Neural crest cell (in vitro differentiated cells): ENCODE data around the gene RPL28. TPM values are rescaled to one million over a fixed set of nuclear protein-coding genes. Genes with fewer than 3 reads are reported as not detected.

Source experiments
- DNase-seq: peaks from one replicate; pipeline ENCODE4 v3.0.0; 2021; ENCODE audit warnings: low read depth, mixed read lengths, low spot score
- H3K27ac Mint-ChIP-seq: one replicate; pipeline ENCODE4 v1.8.0; 2021; ENCODE audit warnings: mild to moderate bottlenecking, mixed read lengths; ENCODE audit not compliant: unreplicated experiment
- H3K27me3 Mint-ChIP-seq: 2 replicates; pipeline ENCODE4 v1.8.0; 2021; ENCODE audit warnings: low read depth, mild to moderate bottlenecking, mixed read lengths
- H3K36me3 Mint-ChIP-seq: 2 replicates; pipeline ENCODE4 v1.8.0; 2021; ENCODE audit warnings: low read depth, mild to moderate bottlenecking, mixed read lengths
- H3K4me1 Mint-ChIP-seq: 2 replicates; pipeline ENCODE4 v1.8.0; 2021; ENCODE audit warnings: mixed read lengths
- H3K4me3 Mint-ChIP-seq: one replicate; pipeline ENCODE4 v1.8.0; 2021; ENCODE audit warnings: mild to moderate bottlenecking, mixed read lengths
- H3K9me3 Mint-ChIP-seq: 2 replicates; pipeline ENCODE4 v1.8.0; 2021; ENCODE audit warnings: mixed read lengths
- CTCF ChIP-seq: fragments of 200-600 bp; sonication (generic); conservative IDR thresholded peaks from 2 replicates; pipeline ENCODE4 v1.5.0; 2021; ENCODE audit warnings: antibody characterized with exemption, mild to moderate bottlenecking
- total RNA-seq: library from RNA; stranded (reverse); gene quantifications from 2 replicates; pipeline ENCODE4 v1.2.1, GENCODE V29; 2021

Gene RPL28
- total RNA-seq, 1 donor from 2014 or later: 1,888 TPM

DNA sequence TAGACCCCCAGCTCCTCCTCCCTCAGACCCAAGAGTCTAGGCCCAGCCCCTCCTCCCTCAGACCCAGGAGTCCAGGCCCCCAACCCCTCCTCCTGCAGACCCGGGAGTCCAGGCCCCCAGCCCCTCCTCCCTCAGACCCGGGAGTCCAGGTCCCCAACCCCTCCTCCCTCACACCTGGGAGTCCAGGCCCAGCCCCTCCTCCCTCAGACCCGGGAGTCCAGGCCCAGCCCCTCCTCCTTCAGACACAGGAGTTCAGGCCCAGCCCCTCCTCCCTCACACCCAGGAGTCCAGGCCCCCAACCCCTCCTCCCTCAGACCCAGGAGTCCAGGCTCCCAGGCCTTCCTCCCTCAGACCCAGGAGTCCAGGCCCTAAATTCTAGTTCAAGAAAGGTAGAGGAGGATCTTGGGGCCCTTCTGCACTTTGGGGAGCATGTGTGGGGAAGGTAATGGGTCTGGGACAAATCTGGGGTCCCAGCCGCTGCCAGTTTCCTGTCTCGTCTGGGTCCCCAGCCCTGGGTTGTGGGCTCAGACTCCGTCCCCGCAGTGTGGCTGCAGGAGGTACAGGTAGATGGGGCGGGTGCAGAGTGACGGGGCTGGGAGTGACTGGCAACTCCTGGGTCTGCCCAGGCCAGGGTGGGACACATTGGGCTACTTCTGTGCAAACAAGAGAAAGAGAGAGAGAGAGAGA is 12.3 kb upstream of the RPL28 start:
- no peak for DNase-seq
- H3K4me1 Mint-ChIP-seq: peaks cover 28% of the 10 kb centered on the region

DNA sequence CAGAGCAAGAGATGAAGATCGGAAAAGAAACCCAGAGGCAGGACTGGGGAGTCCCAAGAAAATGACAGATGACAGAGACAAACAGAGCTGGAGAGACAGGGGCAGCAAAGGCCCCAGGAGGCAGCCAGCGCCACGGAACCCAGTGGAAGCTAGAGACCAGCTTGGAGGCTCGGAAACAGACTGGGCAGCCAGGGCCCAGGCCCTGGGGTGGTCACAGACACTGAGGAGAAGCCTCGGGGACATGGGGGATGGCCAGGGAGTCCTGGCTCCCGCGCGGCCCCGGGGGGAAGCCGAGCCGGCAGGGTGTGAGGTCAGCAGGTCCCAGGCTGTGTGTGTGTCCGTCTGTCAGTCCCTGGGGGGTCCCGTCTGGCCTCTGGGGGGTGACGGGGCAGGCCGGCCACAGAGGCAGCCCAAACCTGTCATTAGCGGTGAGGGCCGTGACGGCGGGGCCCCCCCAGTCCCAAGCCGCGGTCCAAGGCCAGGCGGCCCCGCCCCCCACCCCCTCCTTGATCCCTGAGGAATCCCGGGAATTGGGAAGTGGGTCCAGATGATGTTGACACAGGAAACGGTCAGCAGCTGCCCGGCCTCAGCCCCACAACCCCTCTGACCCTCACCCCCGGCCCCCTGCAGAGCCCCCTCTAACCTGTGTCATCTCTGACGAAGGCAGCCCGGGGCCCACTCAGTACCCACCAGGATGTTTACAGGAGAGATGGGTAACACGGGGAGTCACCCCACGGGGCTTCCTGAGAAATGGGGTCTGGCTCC is 11.6 kb upstream of the RPL28 start:
- no peak for DNase-seq
- Mint-ChIP-seq H3K27me3 (peaks cover 66% of the 10 kb centered on the region), H3K36me3 (no peaks in the 10 kb centered on the region), H3K27ac (peak overlapping the region; percentile 1), H3K9me3 (no peaks in the 10 kb centered on the region), H3K4me1 (peaks cover 28% of the 10 kb centered on the region), H3K4me3 (peak overlapping the region; percentile 1)
- no peak for TF ChIP-seq CTCF

More for the DNA sequence above, 12.3 kb upstream of the RPL28 start:
- H3K27me3 Mint-ChIP-seq: peaks cover 65% of the 10 kb centered on the region
- TF ChIP-seq CTCF: no peak
- H3K4me3 Mint-ChIP-seq: peak overlapping the region; percentile 1
- H3K9me3 Mint-ChIP-seq: no peaks in the 10 kb centered on the region
- peak overlapping the region; percentile 1 for H3K27ac Mint-ChIP-seq
- H3K36me3 Mint-ChIP-seq: no peaks in the 10 kb centered on the region

- no peak for DNase-seq
- H3K27ac Mint-ChIP-seq: no peak within 1 kb of the TSS
- peaks cover 54% of the 10 kb centered on the region for H3K27me3 Mint-ChIP-seq
- peak within 1 kb of the TSS; percentile 55 for H3K4me3 Mint-ChIP-seq
- no peaks in the 10 kb centered on the region for H3K9me3 Mint-ChIP-seq
- H3K36me3 Mint-ChIP-seq: no peaks in the 10 kb centered on the region
- TF ChIP-seq CTCF: no peak
- H3K4me1 Mint-ChIP-seq: peaks cover 16% of the 10 kb centered on the region
These were observed 9.3 kb upstream of the RPL28 start, which contains the start of gene TMEM190 for GRCh38 chr19:55376241-55376933. Gene TMEM190, plus strand, starts transcription at chr19:55376826. Its CDS starts 28 bp downstream, at chr19:55376854.

DNA sequence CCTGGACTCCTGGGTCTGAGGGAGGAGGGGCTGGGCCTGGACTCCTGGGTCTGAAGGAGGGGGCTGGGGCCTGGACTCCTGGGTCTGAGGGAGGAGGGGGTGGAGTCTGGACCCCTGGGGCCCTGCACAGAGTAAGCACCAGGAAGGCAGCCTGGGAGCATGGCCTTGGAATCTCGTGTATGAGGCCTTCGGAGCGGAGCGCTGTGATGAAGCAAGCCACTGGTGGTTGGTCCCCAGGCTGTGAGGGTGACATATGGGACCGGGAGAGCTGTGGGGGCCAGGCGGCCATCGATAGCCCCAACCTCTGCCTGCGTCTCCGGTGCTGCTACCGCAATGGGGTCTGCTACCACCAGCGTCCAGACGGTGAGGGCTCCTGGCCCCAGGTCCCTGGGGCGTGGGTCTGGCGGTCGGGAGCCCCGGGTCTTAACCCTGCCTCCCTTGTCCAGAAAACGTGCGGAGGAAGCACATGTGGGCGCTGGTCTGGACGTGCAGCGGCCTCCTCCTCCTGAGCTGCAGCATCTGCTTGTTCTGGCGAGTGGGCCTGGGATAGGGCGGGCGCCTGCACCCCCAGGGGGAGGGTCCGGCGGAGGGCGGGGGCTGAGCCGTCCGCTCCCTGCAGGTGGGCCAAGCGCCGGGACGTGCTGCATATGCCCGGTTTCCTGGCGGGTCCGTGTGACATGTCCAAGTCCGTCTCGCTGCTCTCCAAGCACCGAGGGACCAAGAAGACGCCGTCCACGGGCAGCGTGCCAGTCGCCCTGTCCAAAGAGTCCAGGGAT is 8.2 kb upstream of the RPL28 start:
- H3K4me1 Mint-ChIP-seq: peaks cover 12% of the 10 kb centered on the region
- no peak for TF ChIP-seq CTCF
- H3K9me3 Mint-ChIP-seq: no peaks in the 10 kb centered on the region
- no peak for DNase-seq
- no peak overlapping the region for H3K27ac Mint-ChIP-seq
- peaks cover 48% of the 10 kb centered on the region for H3K27me3 Mint-ChIP-seq
- no peaks in the 10 kb centered on the region for H3K36me3 Mint-ChIP-seq
- H3K4me3 Mint-ChIP-seq: no peak overlapping the region

- H3K9me3 Mint-ChIP-seq: no peaks in the 10 kb centered on the region
- DNase-seq: no peak
- H3K4me3 Mint-ChIP-seq: peak overlapping the region; percentile 41
- TF ChIP-seq CTCF: no peak
- peaks cover 7% of the 10 kb centered on the region for H3K4me1 Mint-ChIP-seq
- H3K36me3 Mint-ChIP-seq: no peaks in the 10 kb centered on the region
- H3K27me3 Mint-ChIP-seq: peaks cover 43% of the 10 kb centered on the region
- peak overlapping the region; percentile 58 for H3K27ac Mint-ChIP-seq
These were observed 6.6 kb upstream of the RPL28 start for GRCh38 chr19:55379174-55379573.
